RKO (cell line): Measurements from ENCODE around the gene GRIK1.

Experiments
- DNase-seq: peaks from one replicate; pipeline ENCODE4 v3.0.0-alpha.2; 2016; ENCODE audit warnings: low spot score

Gene GRIK1

DNA sequence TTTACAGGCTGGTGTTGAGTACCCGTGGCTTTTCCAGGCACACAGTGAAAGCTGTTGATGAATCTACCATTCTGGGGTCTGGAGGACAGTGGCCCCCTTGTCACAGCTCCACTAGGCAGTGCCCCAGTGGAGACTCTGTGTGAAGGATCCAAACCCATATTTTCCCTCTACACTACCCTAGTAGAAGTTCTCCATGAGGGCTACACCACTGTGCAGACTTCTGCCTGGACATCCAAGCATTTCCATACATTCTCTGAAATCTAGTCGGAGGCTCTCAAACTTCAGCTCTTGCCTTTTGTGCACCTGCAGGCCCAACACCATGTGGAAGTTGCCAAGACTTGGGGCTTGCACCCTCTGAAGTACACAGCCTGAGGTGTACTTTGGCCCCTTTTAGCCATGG is 413.3 kb downstream of the GRIK1 start:
- no peak for DNase-seq

DNA sequence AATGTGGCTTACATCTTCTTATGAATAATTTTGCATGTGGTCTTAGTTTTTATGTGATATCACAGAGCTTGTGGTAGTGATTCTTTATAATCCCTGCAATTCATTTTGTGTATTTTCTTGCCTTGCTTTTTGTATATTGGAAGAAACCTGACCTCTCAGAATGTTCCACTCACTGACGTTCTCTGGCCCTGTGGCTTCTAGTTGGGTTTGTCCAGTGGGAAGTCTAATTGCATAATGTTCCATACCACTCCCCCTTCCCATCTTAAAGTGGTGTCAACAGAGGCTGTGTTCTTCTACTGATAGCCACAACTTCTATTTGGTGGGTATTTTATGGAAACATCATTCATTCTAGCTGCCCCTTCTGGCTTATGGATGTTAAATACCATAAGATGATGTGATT is 415.7 kb downstream of the GRIK1 start:
- DNase-seq, result no peak

- no peak for DNase-seq
Measured at GRCh38 chr21:29523646-29524045, 416.1 kb downstream of the GRIK1 start.

GRCh38 chr21:29521872-29522271 is 417.9 kb downstream of the GRIK1 start:
- no peak for DNase-seq

GRCh38 chr21:29520171-29520570 is 419.6 kb downstream of the GRIK1 start:
- DNase-seq, result no peak

DNA sequence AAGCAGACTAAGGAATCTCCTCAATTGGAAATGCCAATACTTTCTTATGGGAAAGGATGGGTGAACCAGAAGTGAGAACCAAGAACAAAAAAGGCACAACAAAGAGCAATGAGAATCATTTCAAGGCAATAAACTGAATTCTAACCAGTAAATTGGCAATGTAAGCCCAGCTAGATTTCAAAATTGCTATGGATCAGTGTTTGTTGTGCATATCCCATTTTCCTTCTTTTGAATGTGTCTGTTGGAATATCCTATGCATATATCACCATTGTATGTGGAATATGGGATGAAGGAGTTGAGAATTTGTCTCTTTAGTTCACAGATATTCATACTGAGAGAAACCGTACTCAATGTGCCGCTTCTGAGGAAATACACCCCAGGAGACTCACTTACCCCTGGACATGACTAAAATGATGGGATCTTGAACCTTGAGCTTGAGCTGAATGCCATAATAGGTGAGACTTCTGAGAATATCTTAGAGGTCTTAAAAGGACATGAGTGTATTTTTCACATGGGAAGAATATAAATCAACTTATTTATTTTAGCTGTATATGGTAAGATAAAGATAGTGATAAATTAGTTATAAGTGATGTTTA is 425.0 kb downstream of the GRIK1 start:
- DNase-seq, result no peak

DNA sequence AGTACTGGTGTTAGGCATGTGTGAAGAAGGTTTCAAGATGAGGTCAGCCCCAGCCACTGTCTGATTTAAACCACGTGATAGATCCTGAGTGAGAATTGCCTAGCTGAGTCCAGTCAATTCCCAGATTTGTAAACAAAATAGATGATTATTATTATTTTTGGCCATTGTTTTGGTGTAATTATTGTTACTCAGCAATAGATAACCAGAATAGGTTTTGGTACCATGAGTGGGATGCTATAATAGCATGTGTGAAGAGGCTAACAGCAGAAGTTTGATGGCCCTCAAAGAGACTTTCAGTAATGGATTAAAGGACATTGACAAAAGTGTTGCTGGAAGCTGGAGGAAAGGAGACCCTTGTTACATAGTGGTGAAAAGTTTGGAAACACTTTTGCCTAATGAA is 426.3 kb downstream of the GRIK1 start:
- DNase-seq, result no peak

GRCh38 chr21:29511096-29511495 is 428.7 kb downstream of the GRIK1 start:
- DNase-seq, result no peak

GRCh38 chr21:29509121-29509520 is 430.7 kb downstream of the GRIK1 start:
- DNase-seq, result no peak

- no peak for DNase-seq
Measured at GRCh38 chr21:29508301-29508700, 431.5 kb downstream of the GRIK1 start.

DNA sequence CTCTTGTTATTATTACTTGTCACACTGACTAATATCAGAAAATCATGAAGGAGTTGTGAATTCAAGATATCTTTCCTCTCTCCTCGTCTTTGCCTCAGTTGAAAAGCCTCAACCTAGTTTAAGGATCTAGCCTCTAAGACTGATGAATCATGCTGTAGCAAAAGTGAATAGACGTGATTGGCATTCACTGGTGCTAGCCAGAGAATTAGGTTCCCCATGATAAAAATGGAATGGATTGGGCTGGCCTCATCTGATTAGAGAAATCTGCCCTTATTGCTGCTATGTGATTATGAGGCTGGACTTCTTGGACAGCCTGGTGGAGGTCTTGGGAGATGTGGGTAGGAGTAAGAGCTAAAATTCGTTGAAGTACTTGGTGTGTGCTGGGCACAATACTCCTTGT is 432.8 kb downstream of the GRIK1 start:
- DNase-seq, result no peak

GRCh38 chr21:29506214-29506613 is 433.6 kb downstream of the GRIK1 start:
- no peak for DNase-seq

DNA sequence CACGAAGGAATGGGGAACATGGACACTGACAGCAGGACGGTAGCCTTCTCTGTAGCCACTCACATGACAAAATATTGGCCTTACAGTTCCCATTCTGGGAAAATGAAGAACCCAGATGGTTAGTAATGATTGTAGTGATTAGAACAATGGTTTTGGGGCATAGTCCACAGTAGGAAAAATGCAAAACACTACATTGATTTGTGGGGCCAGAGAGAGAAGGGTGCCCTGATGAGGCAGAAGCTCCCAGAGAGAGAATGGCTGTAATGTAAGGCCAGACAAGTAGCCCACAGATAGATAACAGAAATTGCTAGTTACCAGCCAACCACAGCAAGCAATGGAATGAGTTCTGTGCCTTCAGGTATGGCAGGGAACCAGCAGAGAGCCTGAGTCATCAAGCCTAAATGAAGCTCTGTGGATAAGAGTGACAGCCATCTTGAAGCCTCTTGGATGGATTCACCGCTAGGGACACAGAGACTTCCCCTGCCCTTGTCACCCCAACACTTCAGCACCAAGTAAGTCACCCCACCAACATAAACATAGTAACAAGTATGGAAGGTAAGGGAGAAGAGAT is 435.0 kb downstream of the GRIK1 start:
- no peak for DNase-seq

DNA sequence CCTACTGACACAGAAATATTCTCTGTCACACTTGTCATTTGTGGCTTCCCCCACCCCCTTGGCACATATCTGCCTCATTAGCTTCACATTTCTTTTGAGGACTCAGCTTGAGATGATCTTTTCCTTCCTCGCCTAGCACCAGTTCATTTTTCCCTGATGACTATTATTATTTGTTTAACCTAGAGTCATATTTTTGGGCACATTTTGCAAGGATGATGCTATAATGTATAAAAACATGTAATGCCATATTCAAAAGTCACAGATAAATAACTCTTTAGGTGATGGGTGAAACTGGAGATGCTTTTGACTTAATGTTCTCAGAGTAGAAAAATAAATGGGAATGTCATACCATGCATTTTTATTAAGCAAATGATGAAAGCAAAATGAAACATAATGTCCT is 438.3 kb downstream of the GRIK1 start:
- no peak for DNase-seq

GRCh38 chr21:29499734-29500343 is 440.0 kb downstream of the GRIK1 start:
- DNase-seq, result peak; percentile 74

- no peak for DNase-seq
Measured at GRCh38 chr21:29499229-29499628, 440.6 kb downstream of the GRIK1 start.

DNA sequence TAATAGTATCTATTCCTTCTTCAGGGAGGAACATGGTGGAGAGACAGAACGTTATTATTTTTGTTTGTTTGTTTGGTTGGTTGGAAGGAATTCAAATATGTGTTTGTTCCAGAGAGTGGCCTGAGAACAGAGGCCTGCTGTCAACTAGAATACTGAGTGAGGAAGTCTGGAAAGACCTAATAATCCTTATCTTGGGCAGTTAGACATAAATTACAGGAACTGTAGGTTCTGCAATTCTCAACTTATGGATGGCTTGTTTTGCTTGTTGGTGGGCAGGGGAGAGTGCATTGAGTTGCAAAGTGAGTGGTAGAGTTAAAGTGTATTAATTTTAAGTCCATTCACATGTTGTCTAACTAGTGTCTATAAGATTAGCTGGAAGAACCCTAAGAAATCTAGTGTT is 443.5 kb downstream of the GRIK1 start:
- DNase-seq, result no peak

DNA sequence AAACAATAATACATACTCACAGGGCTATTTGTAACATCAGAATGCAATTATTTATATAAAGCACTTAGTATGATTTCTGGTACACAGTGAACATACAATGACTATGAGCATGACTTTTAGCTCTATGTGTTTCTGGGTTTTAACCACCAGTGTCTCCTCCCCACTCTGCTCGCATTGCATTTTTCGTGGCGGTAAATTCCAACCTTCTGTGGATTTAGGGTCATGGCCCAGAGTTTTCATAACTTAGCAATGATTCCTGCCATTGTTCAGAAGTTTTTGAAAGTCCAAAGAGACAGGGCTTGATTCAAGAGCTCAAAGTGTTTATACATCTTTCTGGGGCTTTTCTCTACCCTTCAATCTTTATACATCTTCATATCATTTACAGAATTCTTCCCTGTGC is 449.8 kb downstream of the GRIK1 start:
- no peak for DNase-seq

GRCh38 chr21:29487154-29487553 is 452.6 kb downstream of the GRIK1 start:
- no peak for DNase-seq
